ENCODE measurements around the gene LYAR. TPM values are rescaled to one million over a fixed set of nuclear protein-coding genes. Genes with fewer than 3 reads are reported as not detected.

The LYAR gene
- total and polyA plus RNA-seq, 2 experiments from 2014 or later, result 44.0 to 105 TPM

DNA sequence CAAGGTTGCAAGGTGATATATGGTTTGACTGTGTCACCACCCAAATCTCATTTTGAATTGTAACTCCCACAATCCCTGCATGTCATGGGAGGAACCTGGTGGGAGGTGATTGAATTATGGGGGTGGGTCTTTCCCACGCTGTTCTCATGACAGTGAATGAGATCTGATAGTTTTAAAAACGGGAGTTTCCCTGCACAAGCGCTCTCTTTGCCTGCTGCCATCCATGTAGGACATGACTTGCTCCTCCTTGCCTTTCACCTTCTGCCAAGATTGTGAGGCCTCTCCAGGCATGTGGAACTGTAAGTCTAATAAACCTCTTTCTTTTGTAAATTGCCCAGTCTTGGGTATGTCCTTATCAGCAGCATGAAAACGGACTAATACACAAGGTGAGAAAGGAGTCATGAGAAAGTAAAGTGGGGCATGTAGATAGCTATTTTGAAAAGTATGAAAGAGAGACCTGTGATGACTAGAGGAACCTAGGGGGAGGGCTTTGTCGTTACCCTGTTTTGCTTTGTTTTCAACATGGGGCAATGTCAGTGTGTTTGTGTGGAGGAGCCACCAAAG is 6.4 kb upstream of the LYAR start:
- no peaks in the 10 kb centered on the region; the same call in 2 of the 3 replicates for H3K9me3 Mint-ChIP-seq
- Histone ChIP-seq H3F3A (replicated peaks; ENCODE audit: low read depth) (no peaks in the 10 kb centered on the region), H3K9me2 (ENCODE audit: insufficient read depth) (no peaks in the 10 kb centered on the region), H3K4me1 (ENCODE audit: insufficient read depth) (peaks cover 3% of the 10 kb centered on the region; the same call in 1 of the 2 replicates), H2AFZ (no peak overlapping the region), H4K20me1 (replicated peaks; ENCODE audit: insufficient read depth) (peaks cover 14% of the 10 kb centered on the region), H3K27me3 (ENCODE audit: insufficient read depth) (no peaks in the 10 kb centered on the region), H3K36me3 (ENCODE audit: insufficient read depth) (no peaks in the 10 kb centered on the region), H3K4me2 (no peak overlapping the region), H3K27ac (ENCODE audit: low read depth) (no peak overlapping the region), H3K4me3 (no peak overlapping the region), H3K79me2 (replicated peaks; ENCODE audit: insufficient read depth) (peaks cover 45% of the 10 kb centered on the region)
- H3K36me3 Mint-ChIP-seq (ENCODE audit: low read depth), result peaks cover 5% of the 10 kb centered on the region
- peaks cover 4% of the 10 kb centered on the region for H3K4me1 Mint-ChIP-seq
- TF ChIP-seq ZNF462 (CRISPR knock-in tag; IDR thresholded peaks at IDR 0.05) (no peak), REST (IDR thresholded peaks at IDR 0.05; ENCODE audit: unreplicated experiment) (no peak), NANOG (IDR thresholded peaks at IDR 0.05; ENCODE audit: borderline replicate concordance) (no peak), POLR2AphosphoS5 (IDR thresholded peaks at IDR 0.05; ENCODE audit: low read depth) (no peak), STAT1 (IDR thresholded peaks at IDR 0.05; ENCODE audit: unreplicated experiment) (no peak), JUNB (IDR thresholded peaks at IDR 0.05; ENCODE audit: unreplicated experiment) (no peak), CTCF (conservative IDR thresholded peaks at IDR 0.05; ENCODE audit: low read depth in 2 of 2) (no peak), ZNF331 (CRISPR knock-in tag; IDR thresholded peaks at IDR 0.05; ENCODE audit: low read depth) (no peak), CREB1 (CRISPR knock-in tag; IDR thresholded peaks at IDR 0.05; ENCODE audit: low read depth) (no peak), EZH2phosphoT487 (IDR thresholded peaks at IDR 0.05; ENCODE audit: unreplicated experiment) (no peak), EZH2 (IDR thresholded peaks at IDR 0.05; ENCODE audit: low read depth, unreplicated experiment) (no peak), ZNF114 (CRISPR knock-in tag; IDR thresholded peaks at IDR 0.05) (no peak)
- TF ChIP-seq, protein P1, sequence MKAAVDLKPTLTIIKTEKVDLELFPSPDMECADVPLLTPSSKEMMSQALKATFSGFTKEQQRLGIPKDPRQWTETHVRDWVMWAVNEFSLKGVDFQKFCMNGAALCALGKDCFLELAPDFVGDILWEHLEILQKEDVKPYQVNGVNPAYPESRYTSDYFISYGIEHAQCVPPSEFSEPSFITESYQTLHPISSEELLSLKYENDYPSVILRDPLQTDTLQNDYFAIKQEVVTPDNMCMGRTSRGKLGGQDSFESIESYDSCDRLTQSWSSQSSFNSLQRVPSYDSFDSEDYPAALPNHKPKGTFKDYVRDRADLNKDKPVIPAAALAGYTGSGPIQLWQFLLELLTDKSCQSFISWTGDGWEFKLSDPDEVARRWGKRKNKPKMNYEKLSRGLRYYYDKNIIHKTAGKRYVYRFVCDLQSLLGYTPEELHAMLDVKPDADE (IDR thresholded peaks at IDR 0.05), result no peak
- no peak overlapping the region for H3K4me3 Mint-ChIP-seq
- ATAC-seq, result no peak
- peaks cover 2% of the 10 kb centered on the region for H3K27me3 Mint-ChIP-seq (ENCODE audit: insufficient read depth, low read depth, poor library complexity)
- DNase-seq (ENCODE audit: low spot score), result no peak
- no peak overlapping the region for H3K27ac Mint-ChIP-seq

Measured in GM23338 (cell line).